HS-27A (cell line): ENCODE results near the gene FAM53B.

Source experiments
- DNase-seq: peaks from one replicate; pipeline ENCODE4 v3.0.0-alpha.2; 2012; ENCODE audit warnings: low read depth, missing footprints

The FAM53B gene

DNA sequence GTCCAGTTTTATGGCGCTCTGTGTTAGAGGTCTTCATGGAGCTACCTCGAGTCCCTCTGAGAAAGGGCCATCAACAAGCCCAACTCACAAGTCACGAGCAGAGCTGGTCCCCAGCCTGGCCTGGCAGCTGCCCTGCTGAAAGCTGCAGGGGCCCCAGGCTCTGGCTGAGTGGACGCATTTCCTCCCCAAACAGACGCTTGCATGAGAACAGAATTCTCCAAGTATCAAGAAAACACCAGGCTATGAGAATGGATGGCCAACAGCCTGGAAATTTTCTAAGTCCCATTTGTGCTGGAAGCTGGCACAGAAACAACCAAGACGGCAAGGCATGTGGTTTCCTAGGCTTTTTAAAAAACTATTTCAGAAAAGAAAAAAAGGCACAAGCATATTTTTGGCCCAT lies 114.8 kb downstream of the FAM53B start:
- DNase-seq: no peak

GRCh38 chr10:124628676-124629021 lies 115.5 kb downstream of the FAM53B start:
- no peak for DNase-seq

GRCh38 chr10:124627866-124628675 lies 116.1 kb downstream of the FAM53B start:
- no peak for DNase-seq

GRCh38 chr10:124626759-124627380 lies 117.3 kb downstream of the FAM53B start:
- no peak for DNase-seq

- DNase-seq: no peak
These were observed 118.3 kb downstream of the FAM53B start for GRCh38 chr10:124625831-124626238.

GRCh38 chr10:124624895-124625294 lies 119.3 kb downstream of the FAM53B start:
- DNase-seq: no peak

DNA sequence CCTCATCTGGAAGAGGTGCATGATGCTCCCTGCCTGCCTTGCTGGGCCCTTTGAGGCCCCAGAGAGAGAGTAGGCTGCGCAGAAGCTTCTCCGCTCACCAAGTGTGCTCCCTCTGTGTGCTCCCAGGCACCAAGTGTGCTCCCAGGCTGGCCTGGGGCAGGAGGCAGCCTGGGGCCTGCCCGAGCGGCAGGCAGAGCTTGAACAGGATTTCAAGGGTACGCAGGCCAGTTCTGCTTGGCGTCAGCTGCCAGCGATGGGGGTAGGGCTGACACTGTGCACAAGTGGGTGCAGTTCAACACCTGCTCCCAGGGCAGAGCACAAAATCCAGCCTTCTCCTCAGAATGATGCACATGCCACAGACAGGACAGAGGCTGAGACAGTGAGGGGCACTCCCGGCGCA lies 119.7 kb downstream of the FAM53B start:
- no peak for DNase-seq

GRCh38 chr10:124624006-124624405 lies 120.2 kb downstream of the FAM53B start:
- DNase-seq: no peak

DNA sequence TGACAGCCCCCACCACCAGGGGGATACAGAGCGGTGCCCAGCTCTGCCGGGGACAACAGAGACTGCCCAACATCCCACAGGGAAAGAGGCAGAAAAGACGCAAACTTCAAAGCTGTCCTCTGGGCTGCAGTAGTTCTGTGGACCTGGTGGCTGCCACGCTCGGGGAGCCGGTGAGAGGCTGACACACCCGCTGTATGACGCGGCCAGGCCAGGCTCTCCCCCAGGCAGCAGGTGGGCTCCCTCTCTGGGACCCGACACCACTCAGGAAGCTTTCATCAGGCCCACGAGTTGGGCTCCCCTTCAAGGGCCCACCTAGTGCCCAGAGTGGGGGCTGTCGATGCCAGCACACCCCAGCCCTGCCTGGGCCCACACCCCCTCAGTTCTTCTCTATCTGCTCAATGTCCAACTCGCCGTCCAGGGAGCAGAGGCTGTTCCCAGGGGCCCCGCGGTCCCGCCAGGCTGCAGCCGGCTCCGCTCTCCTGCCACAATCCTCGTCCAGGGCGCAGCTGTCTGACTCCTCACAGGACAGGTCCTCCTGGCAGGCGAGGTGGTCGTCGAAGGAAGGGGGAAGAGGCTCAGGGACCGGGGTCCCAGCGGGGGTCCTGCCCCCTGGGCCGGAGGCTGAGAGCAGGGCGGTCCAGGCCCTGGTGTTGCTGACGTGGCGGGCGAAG lies 121.2 kb downstream of the FAM53B start:
- no peak for DNase-seq

DNA sequence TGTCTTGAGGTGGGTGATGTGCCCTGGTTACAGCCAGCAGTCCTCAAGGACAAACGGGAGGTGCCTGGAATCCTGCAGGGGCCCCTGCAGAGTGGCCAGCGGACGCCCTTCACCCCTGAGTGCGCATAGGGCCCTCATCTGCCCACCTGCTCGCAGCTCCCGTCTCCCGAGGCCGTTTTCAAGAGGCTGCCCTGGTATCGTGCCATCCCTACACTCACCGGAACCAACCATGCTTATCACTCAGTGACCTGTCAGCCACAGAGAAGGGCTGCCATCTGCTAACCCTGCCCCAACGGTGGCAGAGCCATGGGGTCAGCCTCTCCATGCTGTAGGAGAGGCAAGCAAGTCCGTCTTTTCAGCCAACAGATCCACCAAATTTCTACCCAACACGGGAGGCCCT lies 122.0 kb downstream of the FAM53B start:
- no peak for DNase-seq

- no peak for DNase-seq
These were observed 122.5 kb downstream of the FAM53B start for GRCh38 chr10:124621637-124622036.

DNA sequence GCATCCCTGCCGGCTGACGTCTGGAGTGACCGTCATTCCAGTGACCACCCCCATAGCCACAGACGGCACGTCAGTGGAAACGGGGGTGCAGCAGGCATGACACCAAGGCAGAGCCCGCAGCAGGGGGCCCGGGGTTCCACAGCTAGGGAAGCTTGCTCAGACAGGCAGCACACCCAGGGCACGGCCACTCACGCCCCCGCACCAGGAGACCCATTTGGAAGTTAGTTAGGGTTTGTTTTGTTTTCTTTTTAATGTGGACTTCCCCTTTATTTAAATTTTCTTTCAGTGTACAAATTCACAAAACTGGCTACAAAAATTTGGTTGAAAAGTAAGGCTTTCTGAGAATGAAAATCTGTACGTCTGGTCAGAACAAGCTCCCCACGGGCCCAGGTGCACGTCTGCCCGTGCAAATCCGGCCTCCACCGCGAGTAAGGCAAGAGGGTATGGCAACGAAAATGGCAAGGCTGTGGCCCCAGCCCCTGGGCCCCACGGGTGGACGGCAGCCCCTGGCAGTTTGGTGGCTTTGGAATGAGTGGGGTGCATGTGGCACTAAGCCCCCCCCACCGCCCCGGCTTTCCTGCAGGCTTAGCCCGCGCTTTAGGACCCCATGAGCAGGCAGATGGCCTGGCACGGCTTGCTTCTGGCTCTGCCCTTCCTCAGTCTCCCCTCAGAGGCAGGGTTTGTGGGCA lies 124.2 kb downstream of the FAM53B start:
- DNase-seq: no peak

DNA sequence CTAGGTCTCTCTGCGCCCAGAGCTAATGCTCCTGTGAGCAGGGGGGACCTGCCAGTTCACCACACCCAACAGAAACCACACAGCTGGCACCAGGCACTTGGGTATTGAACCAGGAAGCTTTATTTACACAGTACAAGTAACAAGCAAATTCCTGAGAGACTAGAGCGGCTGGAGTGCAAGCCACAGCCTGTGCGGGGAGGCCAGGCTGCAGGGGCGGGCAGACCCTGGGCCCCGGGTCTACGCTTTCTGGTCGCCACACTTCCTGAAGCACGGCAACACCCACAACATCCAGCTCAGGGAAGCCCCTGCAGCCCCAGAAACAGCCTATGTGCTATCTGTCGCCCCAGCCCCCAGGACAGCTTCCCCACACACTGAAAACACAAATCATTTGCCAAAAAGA lies 125.0 kb downstream of the FAM53B start:
- no peak for DNase-seq

- no peak for DNase-seq
These were observed 125.6 kb downstream of the FAM53B start for GRCh38 chr10:124618470-124619073.

DNA sequence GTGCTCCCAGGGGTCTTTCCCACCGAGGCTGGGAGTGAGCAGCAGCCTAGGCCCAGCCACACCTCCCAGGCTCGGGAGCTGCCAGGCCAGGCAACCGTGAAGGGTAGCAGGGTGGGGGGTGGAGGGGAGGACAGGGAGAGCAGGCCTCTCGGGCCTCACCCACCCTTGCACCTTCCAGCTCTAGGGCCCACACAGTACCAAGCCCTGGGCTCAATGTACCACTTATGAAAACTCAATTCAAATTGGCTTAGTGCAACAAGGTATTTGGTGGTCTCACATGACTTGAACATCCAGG lies 127.4 kb downstream of the FAM53B start:
- no peak for DNase-seq

DNA sequence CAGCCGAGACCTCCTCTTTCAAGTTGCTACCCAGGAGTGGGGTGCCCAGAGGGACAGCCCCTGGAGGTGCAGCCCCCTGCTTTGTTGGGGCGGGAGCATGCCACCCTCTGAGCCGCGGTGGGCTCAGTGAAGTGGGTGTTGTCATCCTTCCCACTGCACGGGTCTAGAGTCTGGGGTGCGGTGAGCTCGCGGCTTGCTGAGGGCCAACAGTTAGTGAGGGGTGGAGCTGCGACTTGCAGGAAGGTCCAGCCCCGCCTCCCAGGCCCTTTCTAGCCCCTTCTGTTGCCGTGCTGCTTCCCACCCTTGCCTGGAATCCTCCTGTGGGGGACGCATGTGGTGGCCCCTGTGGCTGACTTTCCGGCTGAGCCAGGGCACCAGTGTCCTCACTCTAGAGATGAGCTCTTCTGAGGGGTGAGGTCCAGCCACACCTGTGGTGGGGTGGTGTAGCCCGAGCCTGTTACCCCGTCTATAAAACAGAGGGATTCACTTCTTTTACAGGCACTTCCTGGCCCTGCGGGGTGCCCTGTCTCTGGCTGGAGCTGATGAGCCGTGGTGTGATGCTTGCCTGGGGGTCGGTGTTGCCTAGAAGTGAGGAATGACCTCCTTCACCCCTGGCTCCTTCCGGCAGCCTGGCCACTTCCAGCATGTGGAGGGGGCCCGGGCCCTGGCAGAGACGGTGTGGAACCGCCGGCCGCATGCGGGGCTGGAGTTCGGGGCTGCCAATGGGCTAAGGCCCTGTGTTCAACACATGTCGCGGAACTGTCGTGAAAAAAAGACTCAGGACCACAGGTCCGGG lies 127.9 kb downstream of the FAM53B start:
- no peak for DNase-seq

- DNase-seq: no peak
These were observed 128.9 kb downstream of the FAM53B start for GRCh38 chr10:124615259-124615658.

GRCh38 chr10:124614003-124614659 lies 130.0 kb downstream of the FAM53B start:
- DNase-seq: no peak

GRCh38 chr10:124612611-124613498 lies 131.3 kb downstream of the FAM53B start:
- no peak for DNase-seq

DNA sequence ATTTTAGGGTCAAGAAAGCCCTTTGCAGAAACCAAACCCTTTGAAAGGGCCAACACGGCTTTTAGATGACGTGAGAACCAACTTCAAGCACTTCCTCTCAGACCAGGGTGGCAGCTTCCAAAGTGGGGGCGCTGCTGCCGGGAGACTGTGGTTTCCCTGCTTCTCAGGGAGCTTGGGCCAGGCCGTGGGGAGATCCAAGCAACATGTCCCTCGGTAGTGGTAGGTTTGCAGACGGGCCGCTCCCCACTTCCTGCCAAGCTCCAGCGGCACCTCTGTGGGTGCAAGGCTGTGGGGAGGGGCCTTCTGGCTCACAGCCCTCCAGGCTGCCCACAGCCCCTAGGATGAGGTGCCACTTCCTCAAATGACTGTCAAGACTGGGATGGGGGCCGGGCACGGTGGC lies 132.4 kb downstream of the FAM53B start:
- no peak for DNase-seq
